NCI-H1417 treated with DMSO at 0.1 percent for 48 hours (cell line): Measurements from ENCODE around the gene TTK.

Experiments used
- DNase-seq: peaks from one replicate; lab custom pipeline; 2025; lab: John Stamatoyannopoulos, UW

Gene TTK

GRCh38 chr6:80004173-80005072, at the start of gene TTK:
Gene TTK, plus strand, starts transcription at chr6:80004649. Its CDS starts 1,195 bp downstream, at chr6:80005844.
- peak; percentile 83 for DNase-seq

- DNase-seq, result no peak
Observed at GRCh38 chr6:79954849-79955248, 49.6 kb upstream of the TTK start.

GRCh38 chr6:79964607-79965081, 39.8 kb upstream of the TTK start:
- no peak for DNase-seq

- DNase-seq, result no peak
Observed at GRCh38 chr6:79967178-79967577, 37.3 kb upstream of the TTK start.

GRCh38 chr6:79969784-79970183, 34.7 kb upstream of the TTK start:
- DNase-seq, result no peak

- DNase-seq, result no peak
Observed at GRCh38 chr6:79971193-79971592, 33.3 kb upstream of the TTK start.

- no peak for DNase-seq
Observed at GRCh38 chr6:79981652-79982051, 22.8 kb upstream of the TTK start.

GRCh38 chr6:79984261-79984660, 20.2 kb upstream of the TTK start:
- no peak for DNase-seq

GRCh38 chr6:79985128-79985527, 19.3 kb upstream of the TTK start:
- DNase-seq, result no peak

GRCh38 chr6:79989641-79990040, 14.8 kb upstream of the TTK start:
- DNase-seq, result no peak

- DNase-seq, result no peak
Observed at GRCh38 chr6:79993012-79993910, 11.2 kb upstream of the TTK start.

GRCh38 chr6:79993911-79994309, 10.5 kb upstream of the TTK start:
- DNase-seq, result no peak

GRCh38 chr6:79997728-79998127, 6.7 kb upstream of the TTK start:
- no peak for DNase-seq

GRCh38 chr6:80001337-80001736, 3.1 kb upstream of the TTK start:
- no peak for DNase-seq

GRCh38 chr6:80003826-80004172, 650 bp upstream of the TTK start:
- no peak for DNase-seq

GRCh38 chr6:80005406-80005805, 957 bp downstream of the TTK start:
- DNase-seq, result no peak

GRCh38 chr6:80006541-80006940, 2.1 kb downstream of the TTK start:
- DNase-seq, result no peak

- DNase-seq, result no peak
Observed at GRCh38 chr6:80009531-80009930, 5.1 kb downstream of the TTK start.

- DNase-seq, result no peak
Observed at GRCh38 chr6:80010288-80010687, 5.8 kb downstream of the TTK start.

GRCh38 chr6:80015839-80016435, 11.5 kb downstream of the TTK start:
- no peak for DNase-seq

GRCh38 chr6:80020381-80021120, 16.1 kb downstream of the TTK start:
- DNase-seq, result no peak

GRCh38 chr6:80021131-80021530, 16.7 kb downstream of the TTK start:
- DNase-seq, result no peak
